Loucy (cell line): ENCODE results near the gene GCH1.
A peak's percentile ranks its signal among the peaks of the same experiment; 100 is the strongest.

Experiments used
- H2AFZ ChIP-seq: fragments of 200-600 bp; sonication (generic); 2 replicates; pipeline ENCODE4 v1.6.0; 2016; ENCODE audit warnings: antibody characterized with exemption, mild to moderate bottlenecking, low read length, moderate library complexity
- H3F3A ChIP-seq: fragments of 200-600 bp; 2 replicates; pipeline ENCODE4 v1.6.0; 2016; ENCODE audit warnings: antibody characterized with exemption, low read depth, mild to moderate bottlenecking
- H3K27me3 ChIP-seq: fragments of 200-600 bp; sonication (generic); 2 replicates; pipeline ENCODE4 v1.6.1; 2014; ENCODE audit warnings: low read length, mild to moderate bottlenecking; ENCODE audit not compliant: insufficient read depth, poor library complexity, severe bottlenecking
- H3K36me3 ChIP-seq: fragments of 200-600 bp; sonication (generic); 2 replicates; pipeline ENCODE4 v1.6.1; 2016; ENCODE audit warnings: low read length; ENCODE audit not compliant: insufficient read depth
- H3K4me1 ChIP-seq: fragments of 200-600 bp; sonication (generic); 2 replicates; pipeline ENCODE4 v1.5.1; 2014; ENCODE audit warnings: low read length, mild to moderate bottlenecking; ENCODE audit not compliant: insufficient read depth, poor library complexity, severe bottlenecking
- H3K4me2 ChIP-seq: fragments of 200-600 bp; sonication (generic); 2 replicates; pipeline ENCODE4 v1.6.0; 2014; ENCODE audit warnings: antibody characterized with exemption, low read length, low read depth, mild to moderate bottlenecking; ENCODE audit not compliant: poor library complexity, severe bottlenecking
- H3K4me3 ChIP-seq: fragments of 200-600 bp; sonication (generic); 2 replicates; pipeline ENCODE4 v1.5.1; 2014; ENCODE audit warnings: low read length, mild to moderate bottlenecking, mixed read lengths; ENCODE audit not compliant: poor library complexity, severe bottlenecking
- H3K79me2 ChIP-seq: fragments of 200-600 bp; sonication (generic); 2 replicates; pipeline ENCODE4 v1.6.1; 2014; ENCODE audit warnings: low read length; ENCODE audit not compliant: insufficient read depth
- H3K9ac ChIP-seq: fragments of 200-600 bp; sonication (generic); 2 replicates; pipeline ENCODE4 v1.6.0; 2014; ENCODE audit warnings: mild to moderate bottlenecking, low read depth, low read length, moderate library complexity; ENCODE audit not compliant: poor library complexity, severe bottlenecking
- H3K9me2 ChIP-seq: fragments of 200-600 bp; sonication (generic); replicated peaks from 2 replicates; pipeline ENCODE4 v1.6.1; 2016; ENCODE audit warnings: low read depth, low read length, mixed read lengths
- H3K9me3 ChIP-seq: fragments of 200-600 bp; sonication (generic); 2 replicates; pipeline ENCODE4 v1.6.1; 2014; ENCODE audit warnings: mild to moderate bottlenecking, antibody characterized with exemption, low read length, low read depth; ENCODE audit not compliant: insufficient read depth
- H4K20me1 ChIP-seq: fragments of 200-600 bp; sonication (generic); 2 replicates; pipeline ENCODE4 v1.6.0; 2014; ENCODE audit warnings: antibody characterized with exemption, low read length, mild to moderate bottlenecking; ENCODE audit not compliant: insufficient read depth, poor library complexity, severe bottlenecking
- EZH2phosphoT487 ChIP-seq: fragments of 200-600 bp; IDR thresholded peaks from 2 replicates; pipeline ENCODE4 v1.6.1; 2018; ENCODE audit warnings: antibody characterized with exemption, mild to moderate bottlenecking, moderate library complexity, borderline replicate concordance
- TF ChIP-seq, protein P1 (sequence below): fragments of 200-600 bp; sonication (generic); conservative IDR thresholded peaks from 2 replicates; pipeline ENCODE4 v1.5.1; 2014; ENCODE audit warnings: mild to moderate bottlenecking, antibody characterized with exemption, low read length

Gene GCH1

DNA sequence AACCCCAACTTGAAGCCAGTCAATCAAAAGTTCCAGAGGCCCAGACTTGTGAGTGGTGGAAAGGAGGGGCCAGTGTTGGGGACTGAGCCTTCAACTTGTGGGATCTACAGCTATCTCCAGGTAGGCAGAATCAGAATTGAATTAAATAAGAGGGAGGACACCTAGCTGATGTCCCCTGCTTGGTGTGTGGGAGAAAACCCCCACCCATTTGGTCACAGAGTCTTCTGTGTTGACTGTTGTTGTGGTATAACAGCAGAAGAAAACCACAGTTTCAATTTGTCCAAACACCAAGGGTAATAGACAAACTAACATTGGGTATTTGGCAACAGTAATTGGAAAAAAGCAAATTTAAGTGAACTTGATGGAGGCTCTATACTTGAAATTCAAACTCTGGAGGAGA lies 3.4 kb upstream of the GCH1 start:
- Histone ChIP-seq H3K9me3 (no peaks in the 10 kb centered on the region), H3K4me1 (peaks cover 9% of the 10 kb centered on the region), H3K4me2 (no peak overlapping the region), H3K4me3 (no peak overlapping the region), H3K36me3 (no peaks in the 10 kb centered on the region), H2AFZ (no peak overlapping the region), H3F3A (no peaks in the 10 kb centered on the region), H3K9me2 (no peaks in the 10 kb centered on the region), H4K20me1 (no peaks in the 10 kb centered on the region), H3K27me3 (no peaks in the 10 kb centered on the region), H3K9ac (no peak overlapping the region), H3K79me2 (peaks cover 8% of the 10 kb centered on the region)
- TF ChIP-seq, protein P1, sequence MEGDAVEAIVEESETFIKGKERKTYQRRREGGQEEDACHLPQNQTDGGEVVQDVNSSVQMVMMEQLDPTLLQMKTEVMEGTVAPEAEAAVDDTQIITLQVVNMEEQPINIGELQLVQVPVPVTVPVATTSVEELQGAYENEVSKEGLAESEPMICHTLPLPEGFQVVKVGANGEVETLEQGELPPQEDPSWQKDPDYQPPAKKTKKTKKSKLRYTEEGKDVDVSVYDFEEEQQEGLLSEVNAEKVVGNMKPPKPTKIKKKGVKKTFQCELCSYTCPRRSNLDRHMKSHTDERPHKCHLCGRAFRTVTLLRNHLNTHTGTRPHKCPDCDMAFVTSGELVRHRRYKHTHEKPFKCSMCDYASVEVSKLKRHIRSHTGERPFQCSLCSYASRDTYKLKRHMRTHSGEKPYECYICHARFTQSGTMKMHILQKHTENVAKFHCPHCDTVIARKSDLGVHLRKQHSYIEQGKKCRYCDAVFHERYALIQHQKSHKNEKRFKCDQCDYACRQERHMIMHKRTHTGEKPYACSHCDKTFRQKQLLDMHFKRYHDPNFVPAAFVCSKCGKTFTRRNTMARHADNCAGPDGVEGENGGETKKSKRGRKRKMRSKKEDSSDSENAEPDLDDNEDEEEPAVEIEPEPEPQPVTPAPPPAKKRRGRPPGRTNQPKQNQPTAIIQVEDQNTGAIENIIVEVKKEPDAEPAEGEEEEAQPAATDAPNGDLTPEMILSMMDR: no peak
- no peak for TF ChIP-seq EZH2phosphoT487

DNA sequence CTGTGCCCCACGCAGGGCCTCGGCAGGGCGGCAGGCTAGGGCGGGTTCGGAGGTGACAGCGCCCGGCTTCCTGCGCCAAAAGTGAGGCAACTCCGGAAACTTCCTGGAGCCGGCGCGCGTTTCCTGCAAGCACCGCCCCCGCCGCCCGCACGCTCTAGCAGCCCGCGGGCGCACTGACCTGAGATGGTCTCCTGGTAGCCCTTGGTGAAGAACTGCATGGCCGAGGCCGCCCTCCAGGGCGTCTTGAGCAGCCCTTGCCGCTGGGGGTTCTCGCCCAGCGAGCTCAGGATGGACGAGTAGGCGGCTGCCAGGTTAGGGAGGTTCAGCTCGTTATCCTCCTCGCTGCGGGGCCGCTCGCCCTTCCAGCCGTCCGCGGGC lies 494 bp downstream of the GCH1 start:
- no peaks in the 10 kb centered on the region for H3K9me2 ChIP-seq
- no peaks in the 10 kb centered on the region for H3K9me3 ChIP-seq
- H4K20me1 ChIP-seq: no peaks in the 10 kb centered on the region
- H3K36me3 ChIP-seq: no peaks in the 10 kb centered on the region
- peaks cover 17% of the 10 kb centered on the region for H3K79me2 ChIP-seq
- TF ChIP-seq EZH2phosphoT487: no peak
- TF ChIP-seq, protein P1: no peak; the same call in 1 of the 2 replicates
- no peaks in the 10 kb centered on the region for H3K27me3 ChIP-seq
- peak overlapping the region; percentile 84 for H3K4me3 ChIP-seq
- no peaks in the 10 kb centered on the region for H3F3A ChIP-seq
- H3K4me1 ChIP-seq: peaks cover 16% of the 10 kb centered on the region
- H2AFZ ChIP-seq: peak overlapping the region; percentile 90
- peak overlapping the region; percentile 90 for H3K4me2 ChIP-seq
- H3K9ac ChIP-seq: peak overlapping the region; percentile 77

DNA sequence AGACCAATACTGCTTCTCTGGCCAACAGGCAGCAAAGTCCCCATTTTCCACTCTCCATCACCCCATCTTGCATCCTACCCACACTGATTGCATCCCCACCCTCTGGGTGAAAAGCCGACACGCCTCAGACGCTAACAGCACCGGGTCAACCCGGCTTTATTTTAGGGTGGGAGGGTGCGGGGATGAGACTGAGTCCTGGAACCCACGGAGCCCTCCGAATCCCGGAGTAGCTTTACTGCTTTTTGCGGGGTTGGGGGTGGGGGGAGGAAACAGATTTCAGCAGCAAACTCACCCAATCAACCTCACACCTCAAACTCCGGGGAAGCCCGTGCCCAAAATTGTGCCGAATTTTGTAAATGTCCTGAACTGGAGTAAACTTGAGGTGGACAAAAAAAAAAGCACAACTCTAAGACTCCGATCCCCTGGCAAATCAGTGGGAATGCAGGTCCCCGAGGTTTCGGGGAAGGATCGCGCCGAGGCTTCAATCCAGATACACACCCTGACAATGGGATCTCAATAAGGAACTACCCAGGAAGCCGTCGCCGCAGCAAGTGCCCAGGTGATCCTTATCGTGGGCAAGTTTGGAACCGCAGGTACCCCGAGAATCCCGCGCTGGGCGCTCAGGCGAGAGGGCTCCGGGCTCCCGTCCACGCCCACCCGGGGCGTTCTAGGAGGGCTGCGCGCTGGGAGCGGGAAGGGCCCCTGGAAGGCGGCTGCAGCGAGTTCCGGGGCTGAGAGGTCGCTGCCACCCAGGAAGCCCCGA lies 1.1 kb downstream of the GCH1 start:
- Histone ChIP-seq H3F3A (no peaks in the 10 kb centered on the region), H3K9me2 (no peaks in the 10 kb centered on the region), H3K36me3 (no peaks in the 10 kb centered on the region), H3K9ac (peak overlapping the region; percentile 77), H3K4me1 (peaks cover 16% of the 10 kb centered on the region), H3K4me2 (peak overlapping the region; percentile 90), H3K9me3 (no peaks in the 10 kb centered on the region), H4K20me1 (no peaks in the 10 kb centered on the region), H3K79me2 (peaks cover 17% of the 10 kb centered on the region), H2AFZ (peak overlapping the region; percentile 90), H3K4me3 (peak overlapping the region; percentile 84), H3K27me3 (no peaks in the 10 kb centered on the region)
- TF ChIP-seq, protein P1: no peak
- TF ChIP-seq EZH2phosphoT487: no peak
